ENCODE measurements around the gene NEDD8. TPM values are rescaled to one million over a fixed set of nuclear protein-coding genes. Genes with fewer than 3 reads are reported as not detected.

Gene NEDD8
- total RNA-seq, 6 experiments from 2014 or later, result 309 to 401 (median 372) TPM

DNA sequence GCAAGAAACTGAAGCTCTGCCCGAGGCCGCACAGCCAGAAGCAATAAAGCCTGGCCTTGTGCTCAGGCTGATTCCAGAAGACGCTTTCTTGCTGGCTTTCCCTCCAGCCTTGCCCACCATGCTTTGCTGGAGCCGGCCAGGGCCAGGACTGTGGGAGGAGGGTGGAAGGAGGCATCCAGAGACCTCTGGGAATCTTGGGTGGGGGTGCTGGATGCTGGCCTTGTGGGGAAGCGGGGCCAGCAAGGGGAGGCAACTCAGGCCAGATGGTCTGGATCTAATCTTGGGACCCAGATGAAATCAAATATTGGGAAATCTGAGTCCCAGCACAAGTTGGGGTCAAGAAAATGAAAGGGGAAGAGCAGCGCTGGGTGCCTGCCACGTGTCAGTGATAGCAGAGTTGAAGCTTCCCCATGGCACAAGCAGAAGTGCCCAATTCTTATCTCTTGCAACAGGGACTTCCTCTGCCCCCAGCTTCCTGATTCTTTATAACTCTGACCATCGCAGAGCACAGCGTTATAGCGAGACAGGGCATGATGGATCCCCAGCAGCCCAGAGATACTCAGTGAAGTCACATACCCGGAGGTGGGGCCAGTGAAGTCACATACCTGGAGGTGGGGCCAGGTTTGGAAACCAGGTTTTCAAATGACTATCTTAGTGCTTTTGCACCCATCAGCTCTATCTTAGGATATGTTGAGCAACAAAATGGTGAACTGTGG is 45.6 kb upstream of the NEDD8 start:
- H3K27me3 Mint-ChIP-seq (ENCODE audit: insufficient read depth), result no peaks in the 10 kb centered on the region; the same call in 1 of the 2 replicates
- H3K4me1 Mint-ChIP-seq (ENCODE audit: low read depth), result peaks cover 41% of the 10 kb centered on the region
- H3K36me3 Mint-ChIP-seq (ENCODE audit: low read depth), result no peaks in the 10 kb centered on the region
- no peak overlapping the region for H3K27ac Mint-ChIP-seq
- no peaks in the 10 kb centered on the region for H3K9me3 Mint-ChIP-seq
- DNase-seq, result no peak
- TF ChIP-seq, protein P1, sequence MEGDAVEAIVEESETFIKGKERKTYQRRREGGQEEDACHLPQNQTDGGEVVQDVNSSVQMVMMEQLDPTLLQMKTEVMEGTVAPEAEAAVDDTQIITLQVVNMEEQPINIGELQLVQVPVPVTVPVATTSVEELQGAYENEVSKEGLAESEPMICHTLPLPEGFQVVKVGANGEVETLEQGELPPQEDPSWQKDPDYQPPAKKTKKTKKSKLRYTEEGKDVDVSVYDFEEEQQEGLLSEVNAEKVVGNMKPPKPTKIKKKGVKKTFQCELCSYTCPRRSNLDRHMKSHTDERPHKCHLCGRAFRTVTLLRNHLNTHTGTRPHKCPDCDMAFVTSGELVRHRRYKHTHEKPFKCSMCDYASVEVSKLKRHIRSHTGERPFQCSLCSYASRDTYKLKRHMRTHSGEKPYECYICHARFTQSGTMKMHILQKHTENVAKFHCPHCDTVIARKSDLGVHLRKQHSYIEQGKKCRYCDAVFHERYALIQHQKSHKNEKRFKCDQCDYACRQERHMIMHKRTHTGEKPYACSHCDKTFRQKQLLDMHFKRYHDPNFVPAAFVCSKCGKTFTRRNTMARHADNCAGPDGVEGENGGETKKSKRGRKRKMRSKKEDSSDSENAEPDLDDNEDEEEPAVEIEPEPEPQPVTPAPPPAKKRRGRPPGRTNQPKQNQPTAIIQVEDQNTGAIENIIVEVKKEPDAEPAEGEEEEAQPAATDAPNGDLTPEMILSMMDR (IDR thresholded peaks at IDR 0.05), result no peak
- H3K4me3 Mint-ChIP-seq, result no peak overlapping the region

GRCh38 chr14:24277071-24277470 is 44.9 kb upstream of the NEDD8 start:
- Mint-ChIP-seq H3K27me3 (ENCODE audit: insufficient read depth) (no peaks in the 10 kb centered on the region), H3K36me3 (ENCODE audit: low read depth) (no peaks in the 10 kb centered on the region), H3K4me3 (no peak overlapping the region), H3K9me3 (no peaks in the 10 kb centered on the region), H3K4me1 (ENCODE audit: low read depth) (peaks cover 48% of the 10 kb centered on the region), H3K27ac (no peak overlapping the region)
- TF ChIP-seq, protein P1 (IDR thresholded peaks at IDR 0.05), result no peak
- no peak for DNase-seq

DNA sequence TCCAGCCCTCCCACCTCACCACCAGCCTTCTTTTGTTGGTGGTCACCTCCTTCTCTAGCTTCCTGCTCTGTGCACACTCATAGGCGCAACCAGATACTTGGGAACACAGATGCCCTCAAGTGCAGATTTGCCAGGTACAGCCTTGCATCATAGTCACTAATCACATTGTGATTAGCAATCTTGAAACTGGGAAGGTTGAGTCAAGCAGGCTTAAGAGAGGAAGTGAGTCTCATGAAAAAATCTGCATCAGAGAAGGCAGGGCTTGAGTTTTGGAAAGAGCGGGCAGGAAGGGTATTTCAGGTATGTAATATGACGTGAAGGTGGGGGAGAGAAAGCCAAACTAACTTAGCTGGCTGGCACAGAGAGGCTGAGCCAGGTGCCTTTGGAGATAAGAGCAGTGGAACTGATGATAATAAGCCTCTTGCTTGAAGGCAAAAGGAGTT is 42.0 kb upstream of the NEDD8 start:
- Mint-ChIP-seq H3K9me3 (no peaks in the 10 kb centered on the region), H3K4me1 (ENCODE audit: low read depth) (peaks cover 44% of the 10 kb centered on the region), H3K36me3 (ENCODE audit: low read depth) (0 out of 2 replicates have a peak, but pooled peaks cover 4% of the 10 kb centered on the region), H3K4me3 (no peak overlapping the region), H3K27me3 (ENCODE audit: insufficient read depth) (peaks cover 3% of the 10 kb centered on the region; the same call in 1 of the 2 replicates), H3K27ac (peak overlapping the region; percentile 2; the same call in 1 of the 2 replicates)
- DNase-seq, result no peak
- TF ChIP-seq, protein P1 (IDR thresholded peaks at IDR 0.05), result no peak

DNA sequence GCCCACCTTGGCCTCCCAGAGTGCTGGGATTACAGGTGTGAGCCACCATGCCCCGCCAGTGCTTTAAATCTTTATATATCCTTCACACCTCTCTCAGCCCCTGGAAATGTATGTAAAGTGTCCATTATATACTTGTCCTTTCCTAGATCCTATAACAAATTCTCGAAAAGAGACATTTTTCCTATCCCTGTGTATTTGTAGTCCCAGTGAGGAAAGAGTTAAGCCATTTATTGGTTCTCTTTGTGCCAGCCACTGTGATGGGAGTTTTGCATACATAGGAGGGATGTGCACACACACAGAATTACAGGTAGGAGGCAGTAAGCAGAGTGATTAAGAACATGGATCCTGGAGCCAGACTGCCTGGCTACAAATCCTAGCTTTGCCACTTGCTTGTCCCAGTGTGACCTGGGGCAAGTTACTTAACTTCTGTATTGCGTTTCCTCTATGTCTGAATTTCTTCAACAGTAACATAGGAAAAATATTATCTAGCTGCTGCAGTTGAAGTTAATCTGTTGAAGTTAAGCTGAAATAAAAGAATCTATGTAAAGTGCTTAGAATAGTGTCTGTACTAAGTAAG is 41.3 kb upstream of the NEDD8 start:
- Mint-ChIP-seq H3K4me3 (no peak overlapping the region), H3K27ac (no peak overlapping the region), H3K36me3 (ENCODE audit: low read depth) (0 out of 2 replicates have a peak, but pooled peaks cover 4% of the 10 kb centered on the region), H3K27me3 (ENCODE audit: insufficient read depth) (peaks cover 3% of the 10 kb centered on the region; the same call in 1 of the 2 replicates), H3K9me3 (no peaks in the 10 kb centered on the region), H3K4me1 (ENCODE audit: low read depth) (peaks cover 38% of the 10 kb centered on the region)
- TF ChIP-seq, protein P1 (IDR thresholded peaks at IDR 0.05), result peak; percentile 28; the same call in 1 of the 2 replicates
- DNase-seq, result no peak

- no peak for DNase-seq
- Mint-ChIP-seq H3K27ac (peak overlapping the region; percentile 80), H3K4me3 (peak overlapping the region; percentile 90), H3K9me3 (no peaks in the 10 kb centered on the region), H3K4me1 (ENCODE audit: low read depth) (peaks cover 34% of the 10 kb centered on the region), H3K27me3 (ENCODE audit: insufficient read depth) (peaks cover 3% of the 10 kb centered on the region; the same call in 1 of the 2 replicates), H3K36me3 (ENCODE audit: low read depth) (0 out of 2 replicates have a peak, but pooled peaks cover 4% of the 10 kb centered on the region)
- TF ChIP-seq, protein P1 (IDR thresholded peaks at IDR 0.05), result no peak
Measured at GRCh38 chr14:24272467-24272866, 40.3 kb upstream of the NEDD8 start.

All from HFFc6 (cell line).